GM23248 (cell line): Measurements from ENCODE around the gene RPRD1B.

ENCODE experiments used
- EZH2 ChIP-seq: fragments of 200-600 bp; sonication (generic); IDR thresholded peaks from 2 replicates; pipeline ENCODE4 v1.6.1; 2018; ENCODE audit warnings: antibody characterized with exemption, mild to moderate bottlenecking; ENCODE audit not compliant: insufficient read depth, poor library complexity, severe bottlenecking
- EZH2phosphoT487 ChIP-seq: fragments of 200-600 bp; sonication (generic); IDR thresholded peaks from 2 replicates; pipeline ENCODE4 v1.6.1; 2018; ENCODE audit warnings: antibody characterized with exemption, moderate library complexity, mild to moderate bottlenecking, low read depth; ENCODE audit not compliant: insufficient read depth

- TF ChIP-seq EZH2phosphoT487 (no peak), EZH2 (no peak)
Observed at GRCh38 chr20:38040276-38040675, 6.7 kb downstream of the RPRD1B start.
